HG03565 (cell line): ENCODE data around the gene KY.

Experiments used
- ATAC-seq: cut with Tn5 transposase; IDR thresholded peaks from one replicate; pipeline ENCODE4 v1.9.1; 2021; ENCODE audit warnings: mild to moderate bottlenecking, moderate library complexity; ENCODE audit not compliant: unreplicated experiment

KY gene

DNA sequence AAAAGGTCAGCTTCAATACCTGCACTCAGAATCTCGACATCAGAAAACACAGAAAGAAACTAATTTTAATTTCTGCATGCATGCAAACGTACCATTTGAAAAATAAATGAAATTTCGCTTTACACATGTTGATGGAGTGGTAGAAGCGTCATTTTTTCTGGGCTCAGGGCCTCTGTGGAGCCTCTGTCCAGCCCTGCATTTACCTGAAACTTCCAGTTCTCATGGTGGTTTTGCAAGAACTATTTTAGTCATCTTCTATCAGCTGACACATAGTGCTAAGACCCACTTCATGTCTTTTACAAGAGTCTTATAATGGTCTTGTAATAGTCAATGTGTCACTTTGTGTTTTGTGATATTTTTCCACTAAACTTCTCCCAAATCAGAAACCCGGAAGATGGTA lies 5.3 kb downstream of the KY start:
- no peak for ATAC-seq

DNA sequence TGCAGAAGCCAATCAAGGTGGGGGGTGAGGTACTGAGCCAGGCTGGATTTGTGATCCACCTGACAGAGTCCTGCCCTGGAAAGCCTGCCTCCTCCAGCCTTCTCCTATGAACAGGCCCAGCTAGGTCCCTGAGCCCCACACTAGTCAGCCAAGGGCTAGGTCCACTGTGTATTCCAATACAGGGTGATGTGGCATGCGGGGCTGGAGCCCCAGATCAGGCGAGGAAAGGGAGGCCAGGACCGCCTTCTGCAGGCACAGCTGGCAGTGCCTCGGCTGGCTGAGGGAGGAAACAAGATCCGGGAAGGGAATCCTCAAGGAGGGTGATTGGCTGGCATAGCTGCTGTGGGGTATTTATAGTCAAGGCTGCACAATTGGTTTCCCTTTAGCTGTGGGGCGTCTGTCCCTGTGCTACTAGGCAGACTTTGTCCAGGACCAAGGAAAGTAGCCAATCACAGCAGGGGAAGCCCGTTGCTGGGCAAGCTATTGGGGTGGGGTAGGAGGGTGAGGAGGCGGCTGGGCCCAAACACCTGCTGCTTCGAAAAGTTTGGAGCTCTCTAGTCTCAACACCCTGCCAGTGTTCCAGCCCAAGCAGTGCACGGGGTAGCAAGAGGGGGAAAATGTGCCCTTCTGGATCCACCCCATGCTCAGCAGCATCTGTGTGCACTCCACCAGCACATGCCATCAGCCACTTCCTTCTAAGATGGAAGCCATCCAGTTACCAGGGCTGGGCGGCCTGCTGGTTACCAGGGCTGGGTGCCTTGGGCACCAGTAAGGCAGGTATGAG lies 5.9 kb downstream of the KY start:
- ATAC-seq, result no peak

DNA sequence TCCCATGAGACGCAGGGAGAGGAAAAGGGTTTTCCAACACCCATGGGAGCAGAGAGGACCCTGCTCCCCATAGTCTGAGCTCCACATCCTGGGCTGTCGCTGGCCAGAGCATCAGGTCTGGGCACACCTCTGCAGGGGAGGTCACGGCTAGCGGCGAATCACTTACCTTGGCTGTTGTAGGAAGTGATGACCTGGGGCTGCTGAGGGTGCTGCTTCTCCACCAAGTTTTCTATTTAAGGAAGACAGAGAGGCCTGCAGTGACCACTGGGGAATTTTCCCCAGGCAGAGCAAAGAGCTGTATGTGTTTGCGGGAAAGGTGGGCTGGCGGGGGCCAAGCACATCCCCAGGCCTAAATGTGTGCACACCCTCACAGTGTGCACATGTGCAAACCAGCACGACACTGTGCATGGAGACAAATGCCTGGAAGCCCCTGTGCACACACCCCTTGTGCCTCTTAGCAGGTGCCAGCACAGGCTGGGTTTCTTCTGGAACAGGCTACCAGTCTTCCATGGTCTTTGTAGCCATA lies 7.6 kb downstream of the KY start:
- no peak for ATAC-seq

DNA sequence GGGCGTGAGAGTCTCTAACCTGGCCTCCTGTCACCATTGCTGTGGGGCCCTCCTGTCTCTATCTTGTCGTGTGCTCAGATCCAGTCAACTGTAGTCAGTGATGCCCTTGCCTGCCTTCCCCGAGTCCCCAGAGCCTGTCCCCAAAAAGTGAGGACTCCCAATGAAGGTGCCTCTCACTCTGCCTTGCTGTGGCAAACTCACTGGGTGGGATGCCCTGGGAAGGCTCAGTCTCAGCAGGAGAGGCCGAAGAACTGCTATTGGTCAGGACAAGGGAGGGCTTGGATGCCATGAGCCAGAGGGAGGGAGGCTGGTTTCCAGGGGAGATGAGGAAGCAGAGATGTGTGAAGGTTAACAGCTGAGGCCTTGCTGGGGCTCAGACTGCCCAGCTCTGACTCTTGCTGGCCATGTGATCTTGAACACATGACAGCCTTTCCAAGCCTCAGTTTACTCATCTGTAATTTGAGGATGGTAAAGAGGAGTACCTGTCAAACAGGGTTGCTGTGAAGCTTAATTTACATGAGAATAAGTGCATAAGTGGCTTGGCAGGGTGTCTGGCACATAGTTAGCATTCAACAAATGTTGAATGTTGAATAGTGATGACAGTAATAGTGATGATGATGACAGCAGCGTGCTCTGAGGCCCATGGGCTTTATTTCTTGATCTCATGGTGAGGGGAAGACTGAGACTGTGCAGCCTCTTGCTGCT lies 8.2 kb downstream of the KY start:
- no peak for ATAC-seq

DNA sequence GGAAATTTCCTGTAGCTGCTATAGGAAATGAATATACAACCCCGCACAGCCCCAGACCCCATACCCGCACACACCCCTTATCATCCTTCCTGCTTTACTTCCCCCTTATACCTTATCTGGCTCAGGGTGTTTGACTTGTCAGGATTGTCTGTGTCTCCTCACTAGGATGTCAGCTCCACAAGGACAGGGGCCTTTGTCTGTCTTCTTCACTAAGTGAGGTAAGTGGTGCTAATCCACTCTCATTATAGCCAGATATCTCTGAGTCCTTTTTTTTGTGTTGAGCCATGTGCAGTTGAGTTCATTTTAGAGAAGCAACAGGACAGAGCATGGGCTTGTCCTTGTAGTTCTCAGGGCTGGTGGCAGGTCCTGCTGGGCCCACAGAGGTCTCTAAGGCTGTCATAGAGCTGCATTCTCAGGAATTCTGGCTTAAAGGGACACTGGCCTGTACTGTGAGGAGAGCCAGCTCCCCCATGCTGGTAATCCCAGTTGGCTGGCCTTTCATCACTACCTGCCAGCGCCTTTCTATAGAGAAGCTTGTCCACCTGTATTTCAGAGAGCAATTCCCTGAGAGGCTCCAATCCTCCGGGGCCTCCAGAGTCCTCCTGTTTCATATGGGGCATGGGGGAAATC lies 9.0 kb downstream of the KY start:
- no peak for ATAC-seq

DNA sequence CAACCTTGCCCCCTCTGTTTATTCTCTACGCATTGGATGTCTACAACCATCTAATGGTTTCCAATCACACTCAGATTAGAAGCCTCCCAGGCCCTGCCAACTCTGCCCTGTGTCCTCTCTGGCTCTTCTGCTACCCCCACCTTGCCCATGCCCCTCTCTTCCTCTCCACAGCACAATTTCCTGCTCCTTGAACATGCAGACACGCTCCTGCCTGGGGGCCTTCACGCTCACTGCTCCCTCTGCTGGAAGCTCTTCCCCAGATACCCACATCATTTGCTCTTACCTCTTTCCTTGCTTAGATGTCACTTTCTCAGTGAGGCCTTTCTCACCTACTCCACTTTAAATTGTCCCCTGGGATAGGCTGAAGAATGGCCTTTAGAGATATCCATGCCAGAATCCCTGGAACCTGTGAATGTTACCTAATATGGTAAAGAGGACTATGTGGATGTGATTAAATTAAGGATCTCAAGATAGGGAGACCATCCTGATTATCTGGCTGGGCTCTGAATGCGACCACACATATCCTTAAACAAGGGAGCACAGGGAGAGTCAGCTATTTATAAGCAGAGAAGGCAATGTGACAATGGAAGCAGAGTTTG lies 9.9 kb downstream of the KY start:
- ATAC-seq, result no peak

DNA sequence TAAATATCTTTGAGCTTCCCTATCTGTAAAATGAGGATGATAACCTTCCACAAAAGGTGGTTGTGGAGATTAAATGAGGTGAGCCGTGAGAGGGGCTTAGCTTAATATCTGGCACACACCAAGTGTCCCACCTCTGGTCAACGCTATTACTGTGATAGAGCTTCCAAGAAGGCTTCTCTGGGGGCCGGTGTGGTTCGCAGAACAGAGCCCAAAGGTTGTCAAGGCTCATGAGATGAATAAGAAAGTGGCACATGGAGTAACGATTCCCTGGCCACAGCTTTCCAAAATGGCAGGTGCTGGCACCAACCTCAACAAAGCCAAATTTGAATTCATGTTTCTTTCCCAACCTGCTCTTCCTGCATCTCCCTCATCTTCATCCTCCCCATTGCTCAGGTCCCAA lies 10.4 kb downstream of the KY start:
- ATAC-seq, result no peak

GRCh38 chr3:134638385-134639030 lies 12.3 kb downstream of the KY start:
- ATAC-seq, result no peak

GRCh38 chr3:134636406-134636805 lies 14.4 kb downstream of the KY start:
- ATAC-seq, result no peak

GRCh38 chr3:134630506-134630905 lies 20.3 kb downstream of the KY start:
- ATAC-seq, result no peak

DNA sequence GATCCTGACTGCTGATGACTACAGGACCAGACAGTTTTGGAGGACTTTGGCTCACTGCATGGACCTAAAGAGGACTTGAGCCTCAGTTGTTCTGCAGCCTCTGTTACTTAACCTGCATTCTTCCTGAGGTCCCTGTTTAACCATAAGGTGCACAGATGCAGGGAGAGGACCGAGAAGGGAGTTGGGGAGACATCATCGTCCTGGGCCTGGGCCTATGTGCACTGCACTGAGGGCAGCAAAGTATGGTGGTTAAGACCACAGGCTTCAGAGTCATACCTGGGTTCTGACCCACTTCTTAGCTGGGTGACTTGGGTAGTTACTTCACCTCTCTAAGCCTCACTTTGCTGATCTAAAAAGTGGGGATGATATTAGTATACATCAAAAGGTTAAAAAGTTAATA lies 21.9 kb downstream of the KY start:
- no peak for ATAC-seq

GRCh38 chr3:134627831-134628230 lies 23.0 kb downstream of the KY start:
- no peak for ATAC-seq

- no peak for ATAC-seq
Measured at GRCh38 chr3:134625885-134626741, 24.7 kb downstream of the KY start.

DNA sequence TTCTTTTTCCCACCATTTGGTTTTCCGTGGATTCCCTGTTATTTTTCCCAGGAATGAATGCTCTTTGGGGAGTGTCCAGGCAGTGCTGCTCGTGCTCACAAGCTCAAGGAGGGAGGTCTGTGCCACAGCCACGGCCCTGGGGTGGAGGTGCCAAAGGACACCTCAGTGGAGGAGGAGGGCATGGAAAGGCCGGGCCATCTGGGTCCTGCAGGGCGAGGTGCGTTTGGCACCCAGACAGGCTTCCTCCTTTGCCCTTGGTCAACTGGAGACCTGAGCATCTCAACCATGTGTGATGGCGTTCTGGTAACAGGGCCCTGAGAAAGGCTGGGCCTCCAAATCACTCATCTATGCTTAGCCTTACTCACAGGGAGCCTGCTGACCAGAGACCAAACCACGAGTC lies 25.4 kb downstream of the KY start:
- ATAC-seq, result no peak

DNA sequence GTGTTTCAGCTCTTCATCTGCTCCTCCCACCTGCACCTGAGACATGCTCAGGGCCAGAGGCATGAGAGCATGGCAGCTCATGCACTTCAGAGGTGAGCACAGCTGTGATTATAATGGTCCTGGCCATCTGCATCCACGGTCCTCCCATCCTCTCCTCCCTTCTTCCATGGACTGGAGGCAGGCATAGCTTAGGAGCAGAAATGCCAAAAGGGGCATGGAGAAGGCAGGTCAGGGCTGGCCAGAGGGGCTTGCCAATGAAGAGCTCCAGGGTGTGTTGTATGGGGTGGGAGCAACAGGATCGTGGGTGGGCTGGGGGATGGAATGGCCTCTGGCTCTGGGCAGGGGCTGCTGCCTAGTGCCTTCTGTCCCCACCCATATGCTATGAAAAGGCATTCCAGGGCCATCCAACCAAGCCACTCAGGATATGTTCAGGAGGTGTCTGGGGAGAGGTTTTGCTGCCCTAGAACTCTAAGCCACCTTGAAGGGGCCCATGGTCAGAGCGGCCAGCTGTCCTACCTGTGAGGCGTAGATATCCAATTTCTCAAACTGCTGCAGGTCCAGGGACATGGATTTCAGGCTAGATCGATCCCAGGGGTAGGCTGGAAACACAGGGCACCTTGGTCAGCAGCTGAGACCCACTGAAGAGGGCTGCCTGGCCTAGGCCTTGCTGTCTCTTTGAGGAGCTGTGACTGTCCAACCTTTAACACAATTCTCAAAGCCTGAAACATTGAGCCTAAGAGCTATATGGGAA lies 26.1 kb downstream of the KY start:
- no peak for ATAC-seq

- no peak for ATAC-seq
Measured at GRCh38 chr3:134623615-134624245, 27.1 kb downstream of the KY start.

DNA sequence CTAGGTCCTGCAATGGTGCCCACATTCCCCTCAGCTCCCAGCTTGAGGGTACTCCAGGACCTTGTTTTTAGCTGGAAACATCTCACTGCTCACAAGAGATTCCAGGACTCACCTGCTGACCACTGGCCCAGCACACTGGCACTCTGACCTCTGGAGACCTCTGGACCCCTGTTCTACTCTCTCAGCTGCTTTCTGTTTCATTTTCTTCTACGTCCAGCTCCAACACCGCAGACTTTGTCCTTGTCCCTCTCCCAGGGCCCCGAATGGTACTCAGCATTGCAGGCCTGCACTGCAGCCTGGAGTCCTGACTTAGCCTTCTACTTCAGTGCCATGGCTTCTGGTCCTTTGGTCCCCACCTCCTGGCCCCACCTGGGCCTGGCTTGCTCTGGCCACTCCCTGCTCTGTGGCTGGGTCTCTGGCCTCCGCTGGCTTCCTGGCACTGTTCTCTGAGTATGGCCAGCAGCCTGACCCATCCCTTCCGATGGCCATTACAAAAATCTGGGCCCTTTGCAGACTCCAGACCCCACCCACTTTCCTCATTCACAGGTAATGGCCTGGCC lies 27.9 kb downstream of the KY start:
- ATAC-seq, result no peak

- ATAC-seq, result no peak
Measured at GRCh38 chr3:134621854-134622253, 29.0 kb downstream of the KY start.
